HG03135 (cell line): ENCODE data around the gene SUMO3.
"Not testable (repeated sequence)": the region's sequence is repeated elsewhere in the genome, so short reads cannot be mapped to it uniquely, and the experiment has no call there.

ENCODE experiments used
- ATAC-seq: cut with Tn5 transposase; IDR thresholded peaks from one replicate; pipeline ENCODE4 v1.9.1; 2021; ENCODE audit warnings: mild to moderate bottlenecking, moderate library complexity; ENCODE audit not compliant: unreplicated experiment

SUMO3 gene

DNA sequence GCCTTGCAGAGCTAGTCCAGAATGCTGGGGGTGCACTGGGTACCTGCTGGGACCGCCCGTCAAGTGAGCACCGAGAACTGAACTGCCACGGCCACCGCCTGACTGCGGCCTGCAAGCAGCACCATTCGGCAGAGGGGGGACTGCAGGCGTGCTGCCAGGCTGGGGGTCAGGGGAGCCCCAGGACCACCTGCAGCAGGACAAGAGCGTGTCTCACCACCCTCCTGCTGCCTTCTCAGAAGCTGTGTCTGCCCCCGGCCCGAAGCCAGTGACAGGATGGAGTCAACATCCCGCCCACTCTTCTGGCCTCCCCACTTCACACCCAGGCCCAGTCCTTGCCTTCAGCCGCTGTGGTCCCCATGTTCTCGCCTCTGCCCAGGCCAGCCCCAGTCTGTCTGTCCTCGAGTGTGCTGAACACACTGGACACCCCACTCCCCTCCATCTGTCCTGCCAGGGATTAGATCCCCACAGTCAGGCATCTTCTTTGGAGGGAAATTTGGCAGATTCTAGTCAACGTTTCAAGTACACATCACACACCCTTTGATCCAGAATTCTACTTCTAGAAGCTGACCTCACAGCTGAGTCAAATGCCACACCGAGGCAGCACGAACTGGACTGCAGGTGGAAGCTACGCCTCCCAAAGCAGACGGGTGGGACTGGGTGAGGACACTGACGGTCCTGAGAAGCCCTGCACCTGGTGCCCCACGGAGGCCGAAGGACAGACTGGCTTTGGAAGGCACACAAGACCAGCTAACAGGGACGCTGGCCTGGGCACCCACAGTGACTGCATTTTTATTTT, 29.6 kb upstream of the SUMO3 start:
- ATAC-seq = no peak

DNA sequence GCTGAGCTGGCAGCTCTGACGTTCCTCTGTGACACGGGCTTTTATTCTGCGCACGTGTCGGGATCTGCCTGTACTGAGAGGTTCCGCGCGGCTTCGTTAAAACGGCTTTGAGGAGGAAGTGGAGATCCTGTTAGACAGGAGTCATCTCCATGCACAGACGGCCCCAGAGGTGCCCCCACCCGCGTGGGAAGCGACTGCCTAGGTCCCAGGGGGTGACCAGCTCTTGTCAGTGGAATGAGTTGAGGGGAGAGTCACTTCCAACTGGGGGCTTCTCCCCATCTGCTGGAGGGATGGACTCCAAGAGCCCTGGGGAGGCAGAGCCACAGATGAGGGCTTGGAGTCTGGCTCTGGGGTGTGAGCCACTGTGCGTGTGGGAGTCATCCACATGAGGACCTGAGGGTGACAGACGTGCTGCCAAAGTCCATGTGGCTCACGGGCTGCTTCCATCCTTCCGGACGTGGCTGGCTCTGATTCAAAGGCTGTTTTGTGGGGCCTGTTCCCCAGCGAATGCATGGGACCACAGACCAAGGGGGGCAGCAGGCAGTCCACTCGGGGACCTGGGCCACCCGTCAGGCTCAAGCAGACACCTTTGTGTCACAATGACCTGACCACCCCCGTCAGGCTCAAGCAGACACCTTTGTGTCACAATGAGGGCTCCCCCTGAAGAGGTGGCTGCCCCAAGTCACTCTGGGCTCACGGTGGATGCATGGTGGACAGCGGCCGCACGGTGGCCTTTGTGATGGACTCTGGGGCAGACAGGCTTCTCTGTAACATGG, 28.8 kb upstream of the SUMO3 start:
- no peak for ATAC-seq

DNA sequence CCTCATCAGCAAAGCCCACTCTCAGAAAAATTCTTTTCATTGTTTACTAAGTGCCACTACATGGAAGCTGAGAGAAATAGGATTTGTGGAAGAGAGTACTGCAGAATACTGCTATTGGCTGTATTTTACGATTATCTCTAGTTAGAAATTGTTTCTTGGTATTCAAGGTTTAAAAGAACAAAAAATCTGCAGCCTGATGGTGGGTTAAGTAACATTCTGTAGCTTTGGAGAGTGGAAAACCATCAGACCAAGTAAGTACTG, 28.3 kb upstream of the SUMO3 start:
- no peak for ATAC-seq

DNA sequence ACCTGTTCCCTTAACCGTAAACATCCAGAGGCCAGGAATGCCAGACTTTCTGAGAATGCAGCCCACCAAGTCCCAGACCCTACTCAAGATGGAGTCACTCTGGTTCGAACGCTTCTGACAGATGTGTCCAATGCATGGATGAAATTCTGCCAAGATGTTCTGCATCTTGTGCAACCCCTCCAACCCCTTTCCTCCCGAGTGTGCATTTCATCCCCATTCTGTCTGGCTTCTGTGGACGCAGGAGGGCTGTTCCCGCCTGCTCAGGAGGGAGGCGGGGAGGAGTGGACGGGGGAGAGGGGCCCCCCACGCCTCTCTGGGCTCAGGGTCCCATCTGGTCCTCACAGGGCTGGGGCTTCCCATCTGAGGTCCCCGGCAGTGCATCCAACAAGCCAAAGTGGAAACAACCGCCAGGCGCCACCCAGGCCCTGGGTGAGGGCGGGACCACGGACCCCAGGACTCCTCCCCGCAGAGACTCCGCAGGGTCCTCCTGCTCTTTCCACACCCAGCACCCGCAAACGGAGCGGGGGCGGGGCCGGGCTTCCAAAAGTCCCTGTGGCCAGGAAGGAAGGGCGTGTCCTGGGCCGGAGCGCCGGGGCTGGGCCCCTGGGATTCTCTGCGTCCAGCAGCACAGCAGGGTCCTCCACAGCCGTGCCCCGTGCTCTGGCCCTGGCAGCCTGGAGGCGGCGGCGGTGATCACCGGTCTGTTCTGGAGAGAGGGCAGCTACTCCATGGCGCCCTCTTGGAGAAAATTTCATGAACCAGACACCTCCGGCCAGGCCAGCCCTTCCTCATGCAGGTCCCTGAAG, 27.8 kb upstream of the SUMO3 start:
- ATAC-seq = peak; percentile 55

DNA sequence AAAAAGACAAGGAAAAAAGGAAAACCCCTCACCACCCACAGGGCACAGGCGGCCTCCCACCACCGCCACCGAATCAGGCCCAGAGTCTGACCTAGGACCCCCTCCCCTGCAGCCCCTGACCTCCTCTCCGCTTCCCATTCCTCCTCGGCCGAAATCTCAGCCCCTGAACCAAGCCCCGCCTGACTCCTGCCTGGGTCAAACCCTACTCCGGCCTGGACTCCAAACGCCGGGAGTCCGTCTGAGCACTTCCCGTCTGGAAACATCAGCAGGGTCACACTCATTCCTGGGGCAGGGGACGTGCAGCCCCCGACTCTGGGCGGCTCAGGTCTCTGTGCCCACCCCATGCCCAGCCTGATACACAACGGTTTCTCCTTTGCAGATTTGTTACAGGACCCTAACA, 26.4 kb upstream of the SUMO3 start:
- no peak for ATAC-seq

DNA sequence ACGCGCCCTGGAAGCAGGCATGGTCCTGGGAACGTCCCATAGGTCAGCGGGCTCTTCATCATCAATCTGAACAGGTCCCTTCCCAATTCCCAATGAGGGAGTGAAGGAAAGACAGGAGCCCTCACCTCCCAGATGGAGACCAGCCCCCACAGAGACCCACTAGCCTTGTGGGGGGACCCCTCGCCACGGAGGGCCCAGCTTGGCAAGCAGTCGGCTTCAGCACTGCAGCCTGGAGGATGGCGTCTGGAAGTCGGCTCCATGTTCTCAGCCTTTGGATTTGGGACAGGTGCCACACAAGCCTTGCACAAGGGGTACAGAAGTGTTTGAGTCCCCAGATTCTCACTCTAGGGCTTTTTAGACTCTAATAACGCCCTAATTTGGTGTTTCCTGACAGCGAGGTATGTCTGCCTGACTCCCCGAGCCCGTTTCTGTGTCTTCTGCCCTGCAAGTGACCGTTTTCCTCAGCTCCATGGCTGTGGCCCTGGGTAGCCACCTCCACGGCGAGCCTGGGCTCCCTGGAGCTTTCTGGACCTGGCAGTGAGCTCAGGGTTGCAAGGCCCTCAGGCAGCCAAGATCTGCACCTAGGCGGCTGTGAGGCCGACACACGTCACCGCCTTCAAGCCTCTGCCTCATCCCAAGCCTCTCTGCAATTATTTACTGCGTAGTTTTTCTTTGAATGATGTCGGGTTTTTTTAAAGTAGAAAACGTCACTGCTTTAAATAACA, 25.0 kb upstream of the SUMO3 start:
- ATAC-seq = no peak

DNA sequence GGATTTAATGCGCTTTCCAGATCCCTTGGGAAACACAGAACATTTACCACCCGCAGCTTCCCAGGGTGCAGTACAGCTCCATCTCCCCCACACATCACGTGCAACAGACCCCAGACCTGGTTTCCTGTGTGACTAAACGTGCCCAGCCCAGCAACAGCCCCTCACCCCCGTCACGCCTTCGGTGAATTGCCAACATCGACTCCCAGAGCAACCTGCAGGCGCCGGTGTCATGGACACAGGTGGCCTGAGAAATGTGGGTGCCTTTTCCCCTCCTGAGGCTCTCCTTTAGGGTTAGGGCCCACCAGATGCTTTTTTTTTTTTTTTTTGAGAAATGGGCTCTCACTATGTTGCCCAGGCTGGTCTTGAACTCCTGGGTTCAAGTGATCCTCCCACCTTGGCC, 24.2 kb upstream of the SUMO3 start:
- ATAC-seq = no peak

DNA sequence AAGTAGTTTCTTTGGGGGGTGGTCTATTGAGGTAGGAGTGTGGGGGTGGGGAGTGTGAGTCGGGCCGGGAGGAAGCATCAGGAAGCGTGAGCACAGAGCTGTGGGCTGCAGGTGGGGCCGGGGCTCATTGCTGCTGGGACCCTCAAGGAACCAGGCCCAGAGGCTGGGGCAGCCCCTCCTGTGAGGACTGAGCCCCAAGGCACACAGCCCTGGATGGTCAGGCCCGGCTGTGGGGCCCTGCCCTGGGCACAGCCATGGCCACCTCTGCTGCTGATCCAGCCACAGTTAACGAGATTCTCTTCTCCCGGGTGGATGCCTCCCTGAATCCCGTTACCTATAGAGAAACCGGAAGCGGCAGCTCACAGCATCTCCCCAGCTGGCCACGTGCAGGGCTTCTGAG, 22.9 kb upstream of the SUMO3 start:
- no peak for ATAC-seq

DNA sequence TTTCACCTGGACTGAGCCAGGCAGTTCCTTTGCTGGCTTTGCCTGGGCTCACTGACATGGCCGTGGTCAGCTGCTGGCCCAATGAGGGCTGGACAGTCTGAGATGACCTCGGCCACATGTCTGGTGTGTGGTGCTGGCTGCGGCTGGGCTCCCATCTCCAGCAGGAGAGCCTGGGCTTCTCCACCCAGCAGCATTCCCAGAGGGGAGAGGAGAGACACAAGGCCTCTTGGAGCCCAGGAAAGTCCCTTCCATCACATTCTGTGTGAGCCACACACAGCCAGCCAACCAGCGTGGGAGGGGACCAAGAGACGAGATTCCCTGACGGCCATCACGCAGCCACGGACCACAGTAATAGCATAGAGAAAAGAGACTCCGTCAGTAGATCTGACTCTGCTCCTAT, 21.1 kb upstream of the SUMO3 start:
- no peak for ATAC-seq

DNA sequence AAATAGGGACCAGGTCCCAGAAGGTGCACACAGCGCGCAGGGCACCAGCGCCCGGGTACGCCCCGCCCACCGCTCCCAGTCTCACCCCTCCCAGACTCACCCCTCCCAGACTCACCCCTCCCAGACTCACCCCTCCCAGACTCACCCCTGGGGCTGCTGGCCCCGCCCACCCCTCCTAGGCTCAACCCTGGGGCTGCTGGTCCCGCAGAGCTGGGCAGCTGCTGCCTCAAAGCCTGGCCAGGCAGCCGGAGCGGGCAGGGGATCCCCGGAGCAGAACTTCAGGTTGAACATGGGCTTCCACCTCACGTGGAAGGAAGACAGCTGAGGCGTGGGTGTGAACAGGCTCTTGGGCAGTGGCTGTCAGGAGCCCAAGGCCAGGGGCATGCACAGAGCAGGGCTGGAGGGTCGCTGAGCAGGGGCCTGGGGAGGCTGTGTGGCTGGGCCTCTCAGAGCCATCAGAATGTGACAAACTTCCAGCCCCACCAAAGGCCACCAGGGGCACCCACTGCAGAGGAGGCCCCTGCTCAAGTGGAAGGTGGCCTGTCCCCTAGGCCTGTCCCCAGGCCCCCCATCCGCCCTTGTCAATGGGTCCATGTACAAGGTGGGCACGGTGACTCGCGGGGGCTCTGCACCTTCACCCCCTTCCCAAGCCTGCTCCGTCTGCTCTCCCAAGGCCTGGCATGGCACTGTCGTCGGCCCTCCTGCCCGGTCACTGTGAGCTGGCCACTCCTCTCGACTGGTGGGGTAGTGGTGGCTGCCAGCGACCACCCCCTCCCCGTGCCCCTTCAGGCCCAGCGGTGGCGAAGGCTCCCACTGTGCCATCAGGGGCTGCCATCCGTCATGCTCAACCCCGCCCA, 20.4 kb upstream of the SUMO3 start:
- ATAC-seq = no peak

DNA sequence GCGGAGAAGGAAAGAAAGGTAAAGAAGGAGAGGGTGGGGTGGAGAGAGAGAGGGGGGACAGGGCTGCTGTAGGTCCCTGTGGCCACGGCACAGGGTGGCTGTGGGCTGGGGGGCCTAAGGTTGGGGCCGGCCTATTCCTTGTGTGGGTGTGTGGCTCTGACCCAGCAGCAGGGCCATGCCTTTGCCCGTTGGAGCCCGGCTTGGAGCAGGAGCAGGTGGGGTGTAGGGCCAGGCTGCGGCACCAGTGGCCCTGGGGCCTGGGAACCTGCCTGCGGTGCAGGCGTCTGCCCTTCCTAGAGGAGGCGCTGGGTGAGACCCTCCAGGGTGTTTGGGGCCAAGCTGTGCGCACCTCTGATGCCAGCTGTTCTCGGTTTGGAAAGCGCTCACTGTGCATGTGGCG, 19.7 kb upstream of the SUMO3 start:
- no peak for ATAC-seq

DNA sequence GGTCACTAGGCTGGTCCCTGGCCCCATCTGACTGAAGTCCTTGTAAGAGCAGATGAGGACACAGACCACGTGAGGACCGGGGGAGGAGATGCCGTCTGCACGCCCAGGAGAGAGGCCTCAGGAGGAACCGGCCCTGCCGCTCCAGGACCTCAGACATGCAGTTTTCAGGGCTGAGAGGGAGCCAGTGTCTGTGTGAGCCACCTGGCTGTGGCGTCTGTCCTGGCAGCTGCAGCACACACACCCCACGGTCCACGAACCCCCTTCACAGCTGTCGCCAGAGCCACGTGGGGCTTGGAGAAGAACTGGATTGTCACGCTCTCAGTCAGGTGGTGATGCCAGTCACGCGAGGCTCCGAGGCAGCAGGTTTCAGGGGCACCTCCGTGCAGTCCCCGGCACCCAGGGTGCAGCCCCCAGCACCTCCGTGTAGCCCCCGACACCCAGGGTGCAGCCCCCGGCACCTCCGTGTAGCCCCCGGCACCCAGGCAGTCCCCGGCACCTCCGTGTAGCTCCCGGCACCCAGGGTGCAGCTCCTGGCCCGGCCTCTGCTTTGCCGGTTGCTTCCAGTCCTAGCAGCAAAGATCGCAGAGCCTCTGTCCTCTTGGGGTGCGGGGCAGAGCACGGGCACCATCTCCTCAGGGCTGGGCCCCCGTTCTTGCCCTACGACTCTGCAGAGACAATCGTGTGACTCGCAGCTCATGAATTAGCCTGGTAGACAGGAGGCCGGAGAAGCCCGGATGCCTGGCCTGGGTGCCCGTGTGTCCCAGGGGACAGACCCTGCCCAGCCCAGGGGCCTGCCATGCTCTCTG, 19.0 kb upstream of the SUMO3 start:
- ATAC-seq = no peak

DNA sequence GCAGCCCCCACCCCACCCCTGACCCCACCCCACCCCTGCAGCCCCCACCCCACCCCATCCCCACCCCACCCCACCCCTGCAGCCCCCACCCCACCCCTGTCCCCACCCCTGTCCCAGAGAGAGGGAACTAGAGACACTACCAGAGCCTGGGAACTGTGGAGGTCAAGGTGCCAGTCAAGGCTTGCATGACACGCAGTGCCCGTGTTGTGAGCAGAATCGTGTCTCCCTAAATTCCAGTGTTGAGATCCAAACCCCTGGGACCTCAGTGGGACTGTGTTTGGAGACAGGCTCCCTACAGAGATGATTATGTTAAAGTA, 18.4 kb upstream of the SUMO3 start:
- no peak for ATAC-seq

DNA sequence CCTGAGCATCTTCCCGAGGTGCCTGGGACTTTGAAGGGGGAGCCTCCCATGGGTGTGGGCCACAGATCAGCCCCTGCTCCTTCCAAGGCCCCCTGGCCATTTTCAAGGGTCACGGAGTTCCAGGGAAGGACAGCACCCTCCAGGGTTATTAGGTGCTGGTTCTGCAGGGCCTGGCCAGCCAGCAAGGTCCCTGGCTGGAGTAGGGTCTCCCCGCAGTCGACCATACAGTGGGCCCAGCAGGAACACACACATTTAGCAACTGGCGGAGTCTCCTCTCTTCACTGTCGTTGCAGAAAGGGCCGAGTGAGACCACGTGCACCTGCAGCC, 17.7 kb upstream of the SUMO3 start:
- ATAC-seq = no peak

DNA sequence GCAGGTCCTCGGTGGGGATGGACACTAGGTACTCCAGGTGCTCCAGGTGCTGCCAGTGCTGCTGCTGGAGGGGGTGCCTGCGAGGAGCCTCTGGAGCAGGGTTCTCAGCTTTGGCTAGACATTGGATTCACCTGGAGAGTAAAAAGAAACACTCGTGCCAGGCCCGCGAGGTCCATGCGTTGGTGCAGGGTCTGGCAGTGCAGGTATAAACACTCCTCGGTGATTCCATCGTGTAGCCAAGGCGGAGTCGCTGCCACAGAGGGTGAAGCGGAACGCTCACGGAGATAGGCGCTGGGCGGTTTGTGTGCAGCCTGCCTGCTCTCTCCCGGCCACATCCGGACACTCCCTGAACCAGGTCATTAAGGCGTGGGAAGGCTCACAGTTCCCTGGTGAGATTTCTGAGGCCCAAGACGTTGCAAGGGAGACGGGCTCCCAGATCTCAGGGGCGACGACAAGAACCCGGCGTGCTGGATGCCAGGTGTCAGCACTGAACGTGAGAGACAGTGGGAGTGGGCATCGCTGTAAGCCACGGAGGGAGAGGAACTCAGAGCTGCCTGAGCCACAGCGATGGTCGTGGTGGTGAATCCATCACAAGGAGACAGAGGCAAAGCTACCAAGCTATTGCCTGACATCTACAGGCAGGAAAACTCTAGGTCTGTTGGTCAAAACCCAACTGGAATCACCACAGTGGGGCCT, 17.2 kb upstream of the SUMO3 start:
- ATAC-seq = no peak

DNA sequence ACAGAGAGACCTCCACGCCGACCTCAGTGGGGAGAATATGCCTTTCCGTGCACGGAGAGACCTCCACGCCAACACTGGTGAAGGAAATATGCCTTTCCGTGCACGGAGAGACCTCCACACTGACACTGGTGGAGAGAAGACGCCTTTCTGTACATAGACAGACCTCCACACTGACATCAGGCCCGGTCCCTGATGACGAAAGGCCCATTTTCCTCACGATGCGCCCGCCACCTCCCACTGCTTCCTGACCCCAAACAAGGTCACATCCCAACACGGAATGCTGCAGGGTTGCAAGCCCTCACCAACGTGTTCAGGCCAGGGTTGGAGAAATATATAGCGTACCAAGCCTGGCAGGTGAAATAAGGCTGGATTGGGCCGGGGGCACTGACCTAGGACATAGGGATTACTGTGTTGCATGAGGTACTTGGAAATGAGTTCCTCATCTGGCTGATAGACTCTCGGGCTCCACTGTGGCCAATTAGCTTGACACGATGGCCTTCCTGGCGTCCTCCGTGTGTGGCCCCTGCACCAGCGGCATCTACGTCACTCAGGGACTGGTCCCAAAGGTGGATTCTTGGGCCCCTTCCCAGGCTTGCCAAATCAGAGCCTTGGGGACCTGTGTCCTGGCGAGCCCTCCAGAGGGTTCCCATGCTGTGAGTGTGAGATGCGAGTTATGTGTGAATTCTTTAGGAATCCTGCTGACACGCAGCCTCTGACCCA, 16.5 kb upstream of the SUMO3 start:
- no peak for ATAC-seq

DNA sequence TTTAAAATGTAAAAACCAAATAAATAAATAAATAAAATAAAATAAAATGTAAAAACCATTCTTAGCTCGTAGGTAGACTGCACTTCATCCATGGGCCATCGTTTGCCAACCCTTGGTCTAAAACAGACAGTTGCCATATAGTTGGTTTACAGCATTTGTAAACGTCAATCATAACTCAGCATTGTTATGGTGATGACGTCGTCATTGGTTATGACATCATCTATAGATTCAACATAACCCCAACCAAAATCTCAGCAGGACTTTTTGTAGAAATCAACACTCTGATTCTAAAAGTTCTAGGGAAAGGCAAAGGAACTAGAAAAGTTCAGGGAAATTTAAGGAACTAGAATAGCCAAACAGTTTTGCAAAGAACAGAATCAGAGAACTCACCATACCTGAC, 15.8 kb upstream of the SUMO3 start:
- ATAC-seq = no peak

DNA sequence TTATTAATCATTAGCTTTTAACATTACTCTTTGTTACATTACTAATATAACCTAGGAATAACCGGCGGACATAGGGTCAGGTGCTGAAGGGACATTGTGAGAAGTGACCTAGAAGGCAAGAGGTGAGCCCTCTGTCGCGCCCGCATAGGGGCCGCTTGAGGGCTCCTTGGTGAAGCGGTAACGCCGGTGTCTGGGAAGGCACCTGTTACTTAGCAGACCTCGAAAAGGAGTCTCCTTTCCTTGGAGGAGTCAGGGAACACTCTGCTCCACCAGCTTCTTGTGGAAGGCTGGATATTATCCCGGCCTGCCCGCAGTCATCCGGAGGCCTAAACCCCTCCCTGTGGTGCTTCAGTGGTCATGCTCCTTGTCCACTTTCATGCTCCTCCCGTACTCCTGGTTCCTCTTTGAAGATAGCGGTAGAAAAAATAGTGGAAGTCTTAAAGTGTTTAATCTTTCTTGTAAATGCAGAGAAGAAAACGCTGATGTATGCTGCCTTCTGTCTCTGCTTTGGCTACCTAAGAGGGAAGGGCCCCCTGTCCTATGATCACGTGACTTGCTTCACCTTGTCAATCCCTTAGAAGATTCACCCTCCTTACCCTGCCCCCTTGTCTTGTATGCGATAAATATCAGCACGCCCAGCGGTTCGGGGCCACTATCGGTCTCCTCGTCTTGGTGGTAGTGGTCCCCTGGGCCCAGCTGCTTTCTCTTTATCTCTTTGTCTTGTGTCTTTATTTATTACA, 14.8 kb upstream of the SUMO3 start:
- ATAC-seq = not testable (repeated sequence)
